HAP-1 (cell line): ENCODE results near the gene FAHD1.

ENCODE experiments used
- DNase-seq, 2 experiments: peaks; one replicate each; pipeline ENCODE4 v3.0.0-alpha.2; 2016 to 2020; ENCODE audit warnings: low spot score in 2 of 2
- H3K27me3 ChIP-seq: fragments of 250-450 bp; sonication (Bioruptor Pico); 2 replicates; pipeline ENCODE4 v1.5.1; 2020; ENCODE audit warnings: low read depth, mild to moderate bottlenecking, moderate library complexity
- H3K36me3 ChIP-seq: fragments of 250-450 bp; sonication (Bioruptor Pico); replicated peaks from 2 replicates; pipeline ENCODE4 v1.5.1; 2020; ENCODE audit warnings: mild to moderate bottlenecking
- H3K4me1 ChIP-seq: fragments of 250-450 bp; sonication (Bioruptor Pico); 2 replicates; pipeline ENCODE4 v1.5.1; 2020; ENCODE audit warnings: mild to moderate bottlenecking
- H3K4me3 ChIP-seq: fragments of 250-450 bp; sonication (Bioruptor Pico); 2 replicates; pipeline ENCODE4 v1.5.1; 2020; ENCODE audit warnings: mild to moderate bottlenecking, moderate library complexity
- H3K9me3 ChIP-seq: fragments of 250-450 bp; sonication (Bioruptor Pico); 2 replicates; pipeline ENCODE4 v1.5.1; 2020; ENCODE audit warnings: mild to moderate bottlenecking, moderate library complexity
- in situ Hi-C: fragments of 300-500 bp; cut with MboI; formaldehyde crosslinking; loops from 3 replicates; pipeline ENCODE4 v1.14.3; 2020; ENCODE audit warnings: low sequenced_read_pairs, inconsistent platforms, mixed read lengths

FAHD1 gene

GRCh38 chr16:1817276-1817589, 9.8 kb upstream of the FAHD1 start:
- in situ Hi-C loops, result no loop called here
- Histone ChIP-seq H3K27me3 (no peaks in the 10 kb centered on the region), H3K9me3 (no peaks in the 10 kb centered on the region), H3K4me1 (no peaks in the 10 kb centered on the region), H3K4me3 (no peak overlapping the region), H3K36me3 (peaks cover 10% of the 10 kb centered on the region; the same call in 1 of the 2 replicates)
- no peak for DNase-seq

- peaks cover 10% of the 10 kb centered on the region; the same call in 1 of the 2 replicates for H3K36me3 ChIP-seq
- H3K4me3 ChIP-seq, result no peak overlapping the region
- no peaks in the 10 kb centered on the region for H3K4me1 ChIP-seq
- no peak for DNase-seq
- H3K27me3 ChIP-seq, result no peaks in the 10 kb centered on the region
- in situ Hi-C loops, result no loop called here
- H3K9me3 ChIP-seq, result no peaks in the 10 kb centered on the region
Observed at GRCh38 chr16:1817716-1818115, 9.3 kb upstream of the FAHD1 start.

DNA sequence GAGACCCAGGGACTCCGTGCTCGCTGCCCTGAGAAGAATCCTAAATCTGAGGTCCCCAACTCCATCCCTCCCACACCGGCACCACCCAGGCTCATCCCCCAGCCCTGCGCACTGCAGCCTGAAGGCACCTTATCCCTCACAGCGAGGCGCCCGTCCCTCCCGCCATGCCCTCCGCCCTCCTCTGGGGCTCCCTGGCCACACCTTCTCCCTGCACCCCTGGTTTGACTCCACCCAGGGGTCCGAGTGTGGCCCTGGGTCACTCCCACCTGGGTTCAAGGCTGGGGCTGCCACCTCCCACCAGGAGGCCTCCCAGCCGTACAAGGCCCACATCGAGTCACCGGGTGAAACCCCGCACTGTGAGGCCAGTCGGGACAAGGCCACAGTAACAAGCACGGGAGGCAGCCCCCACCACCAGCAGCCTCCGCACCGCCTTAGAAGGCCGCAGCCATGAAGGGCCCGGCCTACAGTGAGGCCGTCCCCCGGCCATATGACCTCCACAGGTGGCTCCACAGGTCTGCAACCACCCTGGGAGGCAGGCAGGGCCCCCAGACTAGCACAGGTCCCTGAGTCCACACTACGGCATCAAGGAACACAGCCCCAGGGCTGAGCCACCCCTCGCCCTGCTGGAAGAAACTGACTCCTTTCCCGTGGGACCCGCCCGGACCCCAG, 8.7 kb upstream of the FAHD1 start:
- in situ Hi-C loops, result no loop called here

GRCh38 chr16:1818873-1819525, 8.0 kb upstream of the FAHD1 start:
- no peak for DNase-seq
- Histone ChIP-seq H3K4me1 (no peaks in the 10 kb centered on the region), H3K36me3 (peaks cover 10% of the 10 kb centered on the region; the same call in 1 of the 2 replicates), H3K27me3 (no peaks in the 10 kb centered on the region), H3K9me3 (no peaks in the 10 kb centered on the region), H3K4me3 (no peak overlapping the region)
- in situ Hi-C loops, result no loop called here

More for the DNA sequence above, 8.7 kb upstream of the FAHD1 start:
- H3K4me3 ChIP-seq, result no peak overlapping the region
- DNase-seq, result no peak
- H3K4me1 ChIP-seq, result no peaks in the 10 kb centered on the region
- no peaks in the 10 kb centered on the region for H3K27me3 ChIP-seq
- peaks cover 10% of the 10 kb centered on the region; the same call in 1 of the 2 replicates for H3K36me3 ChIP-seq
- H3K9me3 ChIP-seq, result no peaks in the 10 kb centered on the region

DNA sequence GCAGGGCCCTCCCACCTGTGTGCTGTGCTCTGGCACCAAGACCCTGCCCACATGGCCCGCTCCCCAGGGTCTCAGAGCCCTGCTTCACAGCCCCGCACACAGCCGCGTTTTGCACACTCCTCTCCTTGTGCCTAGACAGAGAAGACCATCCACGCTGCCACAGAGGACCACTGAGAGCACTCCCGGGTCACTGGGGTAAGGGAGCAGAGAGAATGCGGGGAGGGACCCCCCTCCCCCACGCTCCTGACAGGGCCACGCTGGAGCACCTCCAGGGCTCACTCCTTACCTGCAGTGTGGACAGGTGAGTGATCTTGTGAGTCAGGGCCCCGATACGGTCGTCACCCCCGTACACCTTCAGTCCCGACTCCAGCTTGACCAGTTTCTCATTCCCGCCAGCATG, 7.4 kb upstream of the FAHD1 start:
- H3K9me3 ChIP-seq, result no peaks in the 10 kb centered on the region
- peaks cover 10% of the 10 kb centered on the region; the same call in 1 of the 2 replicates for H3K36me3 ChIP-seq
- no peak for DNase-seq
- no peak overlapping the region for H3K4me3 ChIP-seq
- H3K4me1 ChIP-seq, result no peaks in the 10 kb centered on the region
- no peaks in the 10 kb centered on the region for H3K27me3 ChIP-seq
- in situ Hi-C loops, result no loop called here

- H3K4me3 ChIP-seq, result no peak overlapping the region
- peaks cover 10% of the 10 kb centered on the region; the same call in 1 of the 2 replicates for H3K36me3 ChIP-seq
- no peaks in the 10 kb centered on the region for H3K9me3 ChIP-seq
- no peak for DNase-seq
- H3K27me3 ChIP-seq, result no peaks in the 10 kb centered on the region
- no peaks in the 10 kb centered on the region for H3K4me1 ChIP-seq
- in situ Hi-C loops, result no loop called here
Observed at GRCh38 chr16:1820096-1820945, 6.7 kb upstream of the FAHD1 start.

GRCh38 chr16:1820946-1821290, 6.1 kb upstream of the FAHD1 start:
- no peak overlapping the region for H3K4me3 ChIP-seq
- no peak for DNase-seq
- in situ Hi-C loops, result no loop called here
- H3K36me3 ChIP-seq, result peaks cover 10% of the 10 kb centered on the region; the same call in 1 of the 2 replicates
- no peaks in the 10 kb centered on the region for H3K9me3 ChIP-seq
- H3K27me3 ChIP-seq, result no peaks in the 10 kb centered on the region
- H3K4me1 ChIP-seq, result no peaks in the 10 kb centered on the region

GRCh38 chr16:1821861-1822611, 5.0 kb upstream of the FAHD1 start:
- in situ Hi-C loops, result no loop called here
- H3K27me3 ChIP-seq, result no peaks in the 10 kb centered on the region
- peaks cover 1% of the 10 kb centered on the region; the same call in 1 of the 2 replicates for H3K36me3 ChIP-seq

GRCh38 chr16:1822801-1823200, 4.2 kb upstream of the FAHD1 start:
- Histone ChIP-seq H3K9me3 (no peaks in the 10 kb centered on the region), H3K4me3 (no peak overlapping the region), H3K36me3 (no peaks in the 10 kb centered on the region), H3K27me3 (no peaks in the 10 kb centered on the region), H3K4me1 (no peaks in the 10 kb centered on the region)
- in situ Hi-C loops, result no loop called here
- no peak for DNase-seq

More at GRCh38 chr16:1821861-1822611, 5.0 kb upstream of the FAHD1 start:
- Histone ChIP-seq H3K4me1 (no peaks in the 10 kb centered on the region), H3K9me3 (no peaks in the 10 kb centered on the region), H3K4me3 (no peak overlapping the region)
- no peak for DNase-seq

GRCh38 chr16:1823821-1824220, 3.2 kb upstream of the FAHD1 start:
- in situ Hi-C loops, result no loop called here
- Histone ChIP-seq H3K9me3 (no peaks in the 10 kb centered on the region), H3K36me3 (no peaks in the 10 kb centered on the region), H3K4me1 (peaks cover 5% of the 10 kb centered on the region), H3K27me3 (no peaks in the 10 kb centered on the region), H3K4me3 (no peak overlapping the region)
- no peak for DNase-seq

GRCh38 chr16:1825381-1825863, 1.6 kb upstream of the FAHD1 start:
- Histone ChIP-seq H3K36me3 (no peaks in the 10 kb centered on the region; the same call in 1 of the 2 replicates), H3K9me3 (no peaks in the 10 kb centered on the region), H3K4me3 (peak overlapping the region; percentile 29), H3K4me1 (peaks cover 5% of the 10 kb centered on the region), H3K27me3 (no peaks in the 10 kb centered on the region)
- in situ Hi-C loops, result no loop called here
- no peak for DNase-seq

DNA sequence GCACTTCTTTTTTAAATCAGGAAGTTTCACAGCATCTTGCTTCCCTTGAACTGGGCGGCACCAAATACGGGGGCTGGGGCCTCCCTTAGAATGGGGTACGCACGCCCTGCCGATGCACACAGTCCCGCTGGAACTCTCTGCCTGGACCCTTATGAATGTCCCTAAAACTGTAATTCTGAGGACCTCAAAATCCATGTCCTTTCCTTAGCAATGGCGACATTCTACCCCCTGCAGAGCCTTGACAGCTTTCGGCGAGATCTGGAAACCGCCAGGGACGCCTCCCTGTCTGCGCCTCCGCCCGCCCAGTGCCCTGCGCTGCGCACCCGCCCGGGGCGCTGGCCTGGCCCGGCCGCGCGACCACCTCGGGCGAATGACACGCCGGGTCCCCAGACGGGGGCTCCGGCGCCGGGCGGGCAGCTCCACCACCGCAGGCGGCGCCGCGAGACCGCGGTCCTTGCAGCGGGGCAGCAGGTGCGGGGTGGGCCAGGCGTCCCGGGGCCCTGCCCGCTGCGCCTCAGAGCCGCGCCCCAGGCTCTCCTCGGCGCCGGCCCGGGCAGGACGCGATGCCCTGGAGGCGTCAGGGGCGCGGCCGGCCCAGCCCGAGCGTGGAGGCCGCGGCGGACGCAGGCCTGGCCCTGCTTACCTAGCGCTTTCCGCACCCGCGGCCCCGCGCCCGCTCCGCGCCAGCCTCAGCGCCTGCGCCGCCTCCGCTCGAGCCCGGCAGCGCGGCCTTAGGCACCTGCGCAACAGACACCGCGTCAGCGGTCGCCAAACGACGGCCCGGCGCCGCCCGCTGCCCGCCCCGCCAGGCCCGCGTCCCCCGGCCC, 929 bp upstream of the FAHD1 start:
- in situ Hi-C loops, result no loop called here
- Histone ChIP-seq H3K4me3 (peak overlapping the region; percentile 29), H3K4me1 (peaks cover 5% of the 10 kb centered on the region), H3K36me3 (no peaks in the 10 kb centered on the region; the same call in 1 of the 2 replicates), H3K27me3 (no peaks in the 10 kb centered on the region), H3K9me3 (no peaks in the 10 kb centered on the region)
- DNase-seq, result peak in 1 of 2 experiments; percentile 46
